GM19043 (cell line): Measurements from ENCODE around the gene TCF12.
A peak's percentile ranks its signal among the peaks of the same experiment; 100 is the strongest.
"Not testable (repeated sequence)": the region's sequence is repeated elsewhere in the genome, so short reads cannot be mapped to it uniquely, and the experiment has no call there.

Experiments used
- ATAC-seq: cut with Tn5 transposase; IDR thresholded peaks from one replicate; pipeline ENCODE4 v1.9.1; 2021; ENCODE audit warnings: low read depth; ENCODE audit not compliant: unreplicated experiment

TCF12 gene

DNA sequence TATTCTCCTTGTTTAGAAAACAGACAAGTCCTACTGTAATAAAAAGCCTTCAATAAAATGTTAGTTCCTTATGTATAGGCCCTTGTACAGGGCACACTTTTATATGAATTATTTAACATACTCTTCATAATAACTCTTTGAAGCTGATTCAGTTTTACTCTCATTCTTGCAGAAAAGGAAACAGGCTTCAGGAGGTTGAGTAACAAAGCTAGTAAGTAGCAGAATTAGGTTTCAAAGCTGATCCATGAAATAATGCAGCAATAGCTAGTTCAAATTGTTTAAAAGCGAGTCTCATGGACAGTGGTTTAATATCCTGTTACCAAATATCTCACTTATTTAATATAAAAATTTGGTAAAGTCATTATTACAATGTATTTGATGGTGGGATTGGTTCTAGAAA, 25.0 kb downstream of the TCF12 start:
- no peak for ATAC-seq

DNA sequence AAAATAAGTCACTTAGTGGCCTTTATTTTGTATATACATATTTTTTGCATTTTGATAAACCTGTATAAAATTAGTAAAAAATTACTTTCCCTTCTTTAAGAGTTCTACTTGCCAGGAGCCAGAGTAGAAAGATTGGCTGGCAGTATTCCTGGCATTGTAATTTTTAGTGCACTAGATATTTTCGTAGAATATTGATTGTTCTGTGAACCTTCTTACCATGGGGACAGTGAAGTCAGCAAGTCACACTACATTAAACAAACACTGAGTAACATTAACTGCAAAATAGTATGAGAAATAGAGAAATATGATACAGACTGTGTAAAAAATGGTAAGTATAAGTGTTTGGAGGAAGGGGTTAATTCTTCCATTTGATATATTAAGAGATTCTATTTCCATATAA, 26.0 kb downstream of the TCF12 start:
- no peak for ATAC-seq

DNA sequence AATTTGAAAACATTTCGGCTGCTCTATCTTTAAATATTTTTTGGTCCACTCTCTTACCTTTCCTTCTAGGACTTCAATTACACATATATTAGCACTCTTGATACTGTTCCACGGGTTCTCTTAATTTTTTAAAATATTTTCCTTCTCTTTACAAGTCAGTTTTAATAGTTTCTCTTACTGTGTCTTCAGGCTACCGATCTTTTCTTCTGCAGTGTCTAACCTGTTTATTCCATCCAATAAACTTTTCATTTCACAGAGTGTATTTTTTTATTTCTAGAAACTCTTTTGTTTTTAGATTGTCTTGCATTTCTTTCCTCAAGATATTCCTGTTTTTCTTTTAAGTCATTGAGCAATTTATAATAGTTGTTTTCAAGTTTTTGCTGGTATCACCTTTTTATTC, 27.7 kb downstream of the TCF12 start:
- ATAC-seq: no peak

DNA sequence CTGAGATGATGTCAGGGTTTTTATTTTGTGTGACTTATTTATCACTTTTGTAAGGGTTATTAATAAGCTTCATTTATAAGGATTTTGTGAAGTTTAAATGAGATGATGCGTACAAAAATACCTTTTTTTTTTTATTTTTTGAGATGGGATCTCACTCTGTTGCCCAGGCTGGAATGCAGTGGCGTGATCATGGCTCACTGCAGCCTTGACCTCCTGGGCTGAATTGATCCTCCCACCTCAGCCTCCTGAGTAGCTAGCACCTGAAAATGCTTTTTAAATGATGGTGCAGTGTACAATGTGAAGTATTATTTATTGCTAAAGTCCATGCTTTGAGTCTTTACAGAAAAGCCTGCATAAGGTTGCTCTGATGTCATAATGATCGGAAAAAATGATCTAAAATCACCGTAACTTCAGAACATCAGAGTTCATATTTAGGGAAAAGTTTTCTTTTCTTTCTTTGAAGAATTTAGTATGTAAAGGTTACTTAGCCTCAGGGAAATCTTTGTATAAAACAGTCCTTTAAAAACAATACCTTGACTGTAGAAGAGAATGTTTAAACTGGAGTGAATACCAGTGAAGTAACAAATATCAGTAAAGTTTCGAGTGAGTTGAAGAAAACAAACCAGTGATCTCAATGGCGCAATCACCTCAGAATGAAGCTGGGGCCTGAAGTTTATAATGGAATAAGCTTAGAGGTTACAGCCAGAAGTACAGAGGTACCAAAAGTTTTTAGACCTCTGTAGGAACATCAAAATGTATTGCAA, 29.7 kb downstream of the TCF12 start:
- no peak for ATAC-seq

DNA sequence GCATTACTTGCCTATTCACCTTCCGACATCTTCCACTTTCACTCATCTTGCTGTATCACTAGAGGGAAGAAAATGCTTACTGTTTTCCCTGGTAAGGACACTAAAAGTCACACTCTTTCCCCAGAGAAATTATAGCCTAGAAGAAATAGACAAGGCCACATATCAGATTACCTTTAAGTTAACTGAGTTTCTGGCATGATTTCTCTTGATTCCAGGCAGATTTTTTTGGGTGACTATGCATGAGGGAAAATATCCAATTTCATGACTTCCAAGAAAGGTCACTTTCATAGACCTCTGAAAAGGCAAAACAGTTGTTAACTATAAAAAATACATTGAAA, 30.3 kb downstream of the TCF12 start:
- ATAC-seq: no peak

DNA sequence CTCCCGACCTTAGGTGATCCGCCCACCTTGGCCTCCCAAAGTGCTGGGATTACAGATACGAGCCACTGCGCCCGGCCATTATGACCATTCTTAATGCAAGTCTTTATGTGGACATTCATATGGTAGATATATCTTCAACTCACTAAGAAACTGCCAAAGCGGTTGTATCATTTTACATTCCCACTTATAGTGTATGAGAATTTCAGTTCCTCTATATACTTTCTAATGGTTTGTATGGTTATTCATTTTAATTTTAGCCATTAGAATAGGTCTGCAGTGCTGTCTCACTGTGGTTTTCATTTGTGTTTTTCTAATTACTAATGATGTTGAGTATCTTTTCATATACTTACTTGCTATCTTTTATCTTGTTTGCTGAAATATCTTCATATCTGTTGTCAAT, 32.5 kb downstream of the TCF12 start:
- peak; percentile 96 for ATAC-seq

DNA sequence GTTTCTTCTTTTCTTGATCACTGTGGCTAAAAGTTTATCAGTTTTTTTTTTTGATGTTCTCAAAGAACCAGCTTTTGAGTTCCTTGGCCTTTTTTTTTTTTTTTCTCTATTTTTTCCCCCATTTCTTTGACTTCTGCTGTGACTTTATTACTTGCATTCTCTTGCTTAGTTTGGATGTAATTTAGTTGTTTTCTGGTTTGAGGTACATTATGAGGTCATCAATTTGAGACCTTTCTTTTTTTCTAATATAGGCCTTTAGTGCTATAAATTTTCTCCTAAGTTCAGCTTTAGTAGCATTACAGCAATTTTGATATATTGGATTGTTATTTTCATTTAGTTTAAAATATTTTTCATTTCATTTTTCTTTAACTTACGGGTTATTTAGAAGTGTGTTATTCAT, 35.3 kb downstream of the TCF12 start:
- ATAC-seq: no peak

DNA sequence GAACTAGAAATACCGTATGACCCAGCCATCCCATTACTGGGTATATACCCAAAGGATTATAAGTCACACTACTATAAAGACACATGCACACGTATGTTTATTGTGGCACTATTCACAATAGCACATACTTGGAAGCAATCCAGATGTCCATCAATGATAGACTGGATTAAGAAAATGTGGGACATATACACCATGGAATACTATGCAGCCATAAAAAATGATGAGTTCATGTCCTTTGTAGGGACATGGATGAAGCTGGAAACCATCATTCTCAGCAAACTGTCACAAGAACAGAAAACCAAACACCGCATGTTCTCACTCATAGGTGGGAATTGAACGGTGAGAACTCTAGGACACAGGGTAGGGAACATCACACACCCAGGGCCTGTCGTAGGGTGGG, 36.6 kb downstream of the TCF12 start:
- not testable (repeated sequence) for ATAC-seq

DNA sequence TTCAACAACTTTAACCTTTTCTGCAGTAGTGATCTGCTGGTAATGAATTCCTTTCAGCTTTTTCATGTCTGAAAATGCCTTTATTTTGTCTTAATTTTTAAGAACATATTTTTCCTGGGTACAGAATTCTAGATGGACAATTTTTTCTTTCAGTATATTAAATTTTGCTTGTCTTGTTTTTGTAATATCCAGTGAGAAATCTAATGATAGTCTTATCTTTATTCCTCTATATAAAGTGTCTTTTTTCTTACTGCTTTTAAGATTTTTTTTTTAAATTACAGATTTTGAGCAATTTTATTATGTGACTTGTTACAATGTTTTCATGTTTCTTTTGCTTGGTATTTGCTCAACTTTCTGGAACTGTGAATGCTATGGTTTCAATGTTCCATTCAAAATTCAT, 38.1 kb downstream of the TCF12 start:
- no peak for ATAC-seq

DNA sequence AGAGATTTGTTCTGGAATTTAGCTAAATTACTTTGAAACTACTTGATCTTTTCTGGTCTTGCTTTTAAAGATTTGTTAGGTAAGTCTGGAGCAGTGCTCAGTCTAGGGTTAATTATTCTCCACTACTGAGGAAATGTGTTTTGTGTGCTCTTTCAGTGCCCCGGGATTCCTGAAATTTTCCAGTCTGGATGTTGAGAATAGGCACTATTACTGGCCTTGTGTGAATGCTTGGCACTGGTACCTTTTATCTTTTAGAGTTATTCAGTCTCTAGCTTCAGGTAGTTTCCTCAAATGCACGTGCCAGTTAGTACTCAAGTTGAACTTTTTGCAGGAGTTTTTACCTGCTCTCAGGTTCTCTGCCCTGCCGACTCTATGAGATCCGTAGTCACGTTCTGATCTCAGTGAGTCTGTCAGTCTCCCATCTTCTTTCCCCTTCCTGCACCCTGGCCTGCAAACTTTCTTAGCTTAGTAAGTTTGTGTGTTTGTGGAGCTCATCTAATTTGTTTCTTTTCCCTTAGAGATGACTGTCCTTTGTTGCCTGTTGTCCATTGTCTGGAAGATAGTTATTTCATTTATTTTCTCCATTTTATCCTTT, 39.5 kb downstream of the TCF12 start:
- ATAC-seq: no peak

DNA sequence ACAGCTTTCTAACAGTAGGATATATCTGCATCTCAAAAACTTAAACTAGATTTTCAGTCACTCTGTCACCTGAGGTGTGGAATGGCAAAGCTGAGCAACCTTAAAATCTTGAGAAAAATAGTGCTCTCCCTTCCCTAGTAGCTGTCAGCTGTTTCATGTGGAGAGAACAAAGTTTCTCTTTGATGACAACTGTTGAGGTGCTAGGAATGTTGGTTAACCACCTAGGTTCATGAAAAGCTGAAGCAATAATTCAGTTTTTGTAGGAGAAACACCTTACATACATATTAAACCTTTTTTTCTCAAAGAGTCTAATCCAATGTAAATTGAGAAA, 40.8 kb downstream of the TCF12 start:
- ATAC-seq: no peak

DNA sequence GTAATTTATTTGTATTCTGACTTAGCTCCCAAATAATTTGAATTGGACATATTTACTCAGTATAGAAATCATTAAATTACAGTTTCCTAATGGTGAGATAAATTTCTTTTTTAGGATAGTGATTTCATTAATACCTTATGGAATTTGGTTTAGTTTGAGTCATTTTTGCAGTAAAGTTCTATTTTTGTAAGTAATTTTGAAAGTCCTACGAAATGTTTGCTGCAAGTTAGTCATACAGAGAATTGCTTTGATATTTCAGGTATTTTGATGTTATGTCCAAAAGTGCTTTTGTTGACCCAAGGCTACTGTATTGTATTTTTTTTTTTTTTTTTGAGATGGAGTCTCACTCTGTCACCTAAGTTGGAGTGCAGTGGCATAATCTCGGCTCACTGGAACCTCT, 41.7 kb downstream of the TCF12 start:
- ATAC-seq: no peak

DNA sequence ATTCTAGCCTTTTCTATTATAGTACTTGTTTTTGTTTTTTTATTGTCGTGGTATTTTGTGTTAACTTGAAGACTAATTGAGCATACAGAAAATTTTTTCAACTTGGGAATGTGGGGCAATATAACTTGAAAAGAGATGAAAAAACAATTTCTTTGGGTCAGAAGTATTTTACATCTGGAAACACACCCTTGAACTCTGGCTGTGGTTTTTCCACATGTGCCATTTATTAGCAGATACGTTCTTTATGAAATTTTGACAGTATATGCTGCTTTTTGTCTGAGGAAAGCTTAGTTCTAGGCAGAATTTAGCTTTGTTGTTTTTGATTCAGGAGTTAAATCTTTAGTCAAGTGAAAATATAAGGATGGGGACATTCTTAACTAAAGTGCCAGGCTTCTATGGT, 44.7 kb downstream of the TCF12 start:
- no peak for ATAC-seq

DNA sequence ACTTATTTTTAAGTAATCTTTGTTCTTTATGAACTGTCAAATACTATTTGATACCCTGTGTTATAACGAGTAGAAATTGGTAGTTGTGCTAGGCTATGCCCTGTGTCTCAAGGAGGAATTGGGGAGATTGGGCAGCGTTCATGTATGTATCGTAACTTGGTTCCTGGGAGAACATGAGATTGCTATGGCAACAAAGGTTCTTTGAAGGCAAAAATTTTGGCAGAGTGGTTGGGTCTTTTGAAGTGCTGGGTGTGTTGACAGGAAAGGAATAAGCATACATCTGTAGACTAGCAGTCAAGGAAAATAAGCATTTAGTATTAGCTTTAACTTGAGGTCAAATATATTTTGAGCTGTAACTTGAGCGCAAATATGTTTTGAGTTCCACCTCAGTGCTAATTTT, 45.3 kb downstream of the TCF12 start:
- no peak for ATAC-seq

DNA sequence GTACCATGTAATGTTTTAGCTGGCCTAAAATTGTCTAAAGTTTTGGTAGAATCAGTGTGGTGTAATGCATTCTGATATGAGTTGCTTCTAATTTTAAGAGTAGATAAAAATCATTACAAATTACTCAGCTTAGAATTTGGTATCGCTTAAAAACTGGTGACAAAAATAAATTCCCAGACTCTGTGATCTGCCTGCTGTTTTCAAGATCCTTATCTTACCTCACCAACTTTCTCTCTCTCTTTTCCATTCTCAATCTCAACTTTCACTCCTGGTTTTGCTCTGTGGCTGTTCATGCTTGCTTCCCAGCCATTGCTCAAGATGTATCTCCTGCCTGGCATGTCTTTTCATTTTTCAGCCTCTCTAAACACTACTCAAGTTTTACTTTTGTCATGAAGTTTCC, 45.7 kb downstream of the TCF12 start:
- no peak for ATAC-seq

DNA sequence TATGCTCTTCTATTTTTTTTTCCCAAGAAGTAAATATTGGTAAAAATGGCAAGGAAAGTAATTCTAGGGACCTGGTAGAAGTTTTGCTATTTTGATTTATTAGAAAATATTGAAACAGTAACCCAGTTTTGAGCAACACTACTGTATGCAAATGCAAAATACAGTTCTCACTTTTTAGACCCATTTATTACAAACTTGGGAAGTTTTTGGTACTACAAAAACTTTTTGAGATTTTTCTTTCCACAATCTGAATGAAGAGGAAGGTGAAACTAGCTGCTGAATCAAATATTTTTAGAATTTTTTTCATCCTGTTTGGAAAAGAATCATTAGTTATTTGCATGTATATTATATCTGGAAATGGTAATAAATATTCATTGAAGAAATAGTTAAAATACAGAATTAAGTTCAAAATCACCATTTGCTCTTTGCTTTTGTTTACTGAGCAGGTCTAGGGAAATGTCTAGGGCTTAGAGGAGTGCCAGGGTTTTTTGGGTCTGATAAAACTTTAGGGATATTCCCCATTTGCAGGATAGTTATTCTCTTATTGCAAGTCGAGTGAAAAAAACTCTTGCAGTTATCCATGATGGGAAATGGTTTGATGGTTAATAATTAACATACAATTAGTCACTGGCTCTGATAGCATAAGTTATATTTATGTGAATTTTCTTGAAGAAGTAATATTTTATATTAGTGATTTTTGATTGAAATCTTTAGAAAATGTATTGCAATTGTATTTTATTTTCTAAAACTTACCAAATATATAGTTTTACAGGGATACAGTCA, 47.0 kb downstream of the TCF12 start:
- no peak for ATAC-seq

DNA sequence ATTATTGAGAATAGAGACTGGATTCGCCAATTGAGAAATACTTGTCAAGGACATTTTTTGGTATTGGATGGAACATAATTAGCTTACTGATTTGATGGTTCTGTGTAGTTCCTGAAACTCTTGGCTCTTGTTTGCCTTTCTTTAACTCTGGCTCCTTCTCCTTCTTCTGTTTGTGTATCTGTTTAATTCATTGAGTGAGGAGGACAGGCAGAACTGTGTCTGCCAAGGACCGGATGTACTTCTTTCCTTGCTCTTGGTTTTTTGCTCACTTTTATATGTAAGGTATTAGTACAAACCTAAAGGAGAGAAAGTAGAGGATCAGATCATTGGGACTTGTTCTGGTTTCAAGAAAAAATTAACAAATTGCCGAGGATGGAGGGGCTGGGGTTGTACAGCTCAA, 48.9 kb downstream of the TCF12 start:
- no peak for ATAC-seq

DNA sequence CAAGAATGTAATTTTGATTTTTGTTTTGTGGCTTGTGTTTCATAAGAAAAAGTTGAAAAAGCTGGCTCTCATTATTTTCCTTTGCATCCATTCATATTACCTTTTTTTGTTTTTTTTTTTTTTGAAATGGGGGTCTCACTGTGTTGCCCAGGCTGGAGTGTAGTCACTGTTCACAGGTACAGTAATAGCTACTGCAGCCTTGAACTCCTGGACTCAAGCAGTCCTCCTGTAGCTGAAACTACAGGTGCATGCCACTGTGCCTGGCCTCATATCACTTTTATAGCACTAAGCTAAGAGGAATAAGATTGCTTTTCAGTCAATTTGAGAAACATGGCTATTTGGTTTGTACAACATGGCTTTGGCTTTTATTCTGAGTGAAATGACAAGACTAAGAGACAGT, 49.8 kb downstream of the TCF12 start:
- ATAC-seq: no peak

DNA sequence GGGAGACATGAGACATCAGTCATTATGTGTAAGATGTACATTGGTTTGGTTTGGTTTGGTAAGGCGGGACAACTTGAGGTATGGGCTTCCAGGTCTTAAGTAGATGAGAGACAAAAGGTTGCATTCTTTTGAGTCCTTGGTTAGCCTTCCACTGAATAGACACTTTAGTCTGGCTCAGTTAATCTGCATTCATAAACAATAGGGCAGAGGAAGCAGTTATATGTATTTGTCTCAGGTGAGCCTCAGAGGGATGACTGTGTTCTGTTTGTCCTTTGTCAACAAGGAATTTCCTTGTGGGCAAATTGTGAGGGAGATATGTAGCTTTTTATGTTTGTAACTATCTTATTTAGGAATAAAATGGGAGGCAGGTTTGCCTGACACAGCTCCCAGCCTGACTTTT, 50.4 kb downstream of the TCF12 start:
- no peak for ATAC-seq

DNA sequence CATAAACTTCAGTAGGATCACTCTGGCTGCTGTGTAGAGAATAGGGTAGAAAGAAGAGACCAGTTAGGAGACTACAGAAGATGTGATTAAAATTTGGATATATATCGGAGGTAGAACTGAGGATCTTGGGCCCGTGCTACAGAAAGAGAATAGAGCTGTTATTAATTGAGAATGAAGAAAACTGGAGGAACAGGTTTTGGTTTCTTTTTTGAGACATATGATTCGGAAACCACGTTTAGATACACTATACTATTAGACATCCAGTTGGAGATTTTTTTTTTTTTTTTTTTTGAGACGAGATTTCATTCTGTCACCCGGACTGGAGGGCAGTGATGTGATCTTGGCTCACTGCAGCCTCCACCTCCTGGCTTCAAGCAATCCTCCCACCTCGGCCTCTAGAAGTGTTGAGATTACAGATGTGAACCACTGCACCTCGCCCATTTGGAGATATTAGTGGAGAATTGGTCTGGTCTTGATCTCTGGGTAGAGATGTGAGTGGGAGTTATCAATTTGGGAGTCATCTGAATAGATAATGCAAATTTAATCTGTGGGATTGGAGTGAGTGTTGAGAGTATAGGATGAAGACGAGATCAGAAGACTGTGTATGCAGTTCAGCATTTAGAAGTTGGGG, 50.9 kb downstream of the TCF12 start:
- no peak for ATAC-seq

DNA sequence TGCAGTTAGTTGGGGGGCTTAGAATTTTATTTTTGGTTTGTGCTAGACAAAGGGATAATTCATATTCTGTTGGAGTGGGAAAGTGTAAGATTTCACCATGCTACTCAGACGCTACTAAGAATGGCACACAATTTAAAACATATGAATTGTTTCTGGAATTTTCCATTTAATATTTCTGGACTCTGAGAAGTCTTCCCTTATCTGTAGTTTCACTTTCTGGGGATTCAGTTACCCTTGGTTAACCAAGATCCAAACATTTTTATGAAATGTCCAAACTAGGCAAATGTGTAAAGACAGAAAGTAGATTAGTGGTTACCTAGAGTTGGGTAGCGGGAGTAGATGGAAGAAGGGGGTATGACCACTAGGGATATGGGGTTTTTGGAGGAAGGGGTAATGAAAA, 53.1 kb downstream of the TCF12 start:
- ATAC-seq: no peak

DNA sequence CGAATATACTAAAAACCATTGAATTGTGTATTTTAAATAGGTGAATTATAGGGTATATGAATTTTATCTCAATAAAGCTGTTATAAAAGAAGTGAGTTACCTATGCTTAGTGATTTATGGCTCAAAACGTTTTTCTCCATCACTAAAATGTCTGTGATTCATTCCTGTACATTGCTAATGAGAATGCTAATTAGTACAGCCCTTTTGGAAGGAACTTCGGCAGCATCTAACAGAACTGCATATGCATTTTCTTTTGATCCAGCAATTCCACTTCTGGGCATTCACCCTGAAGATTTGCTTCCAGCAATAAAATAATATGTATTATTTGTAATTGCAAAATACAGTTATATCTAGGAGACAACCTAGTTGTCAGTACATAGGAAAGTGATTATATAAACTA, 53.6 kb downstream of the TCF12 start:
- ATAC-seq: no peak
